HG02571 (cell line): ENCODE measurements around the gene S100A5.
"Not testable (repeated sequence)": the region's sequence is repeated elsewhere in the genome, so short reads cannot be mapped to it uniquely, and the experiment has no call there.

Source experiments
- ATAC-seq: cut with Tn5 transposase; IDR thresholded peaks from one replicate; pipeline ENCODE4 v1.9.1; 2021; ENCODE audit warnings: mild to moderate bottlenecking, moderate library complexity; ENCODE audit not compliant: unreplicated experiment

The S100A5 gene

GRCh38 chr1:153535242-153536011 lies 5.3 kb downstream of the S100A5 start, which contains the start of gene S100A6:
Gene S100A6, minus strand, starts transcription at chr1:153535991. Its CDS starts 652 bp downstream, at chr1:153535339.
- no peak for ATAC-seq

GRCh38 chr1:153534925-153535241 lies 5.9 kb downstream of the S100A5 start:
- no peak for ATAC-seq

GRCh38 chr1:153534226-153534924 lies 6.4 kb downstream of the S100A5 start:
- no peak for ATAC-seq

- ATAC-seq, result no peak
Observed at GRCh38 chr1:153533689-153534201, 7.0 kb downstream of the S100A5 start.

GRCh38 chr1:153532769-153533599 lies 7.8 kb downstream of the S100A5 start:
- ATAC-seq, result no peak

- no peak for ATAC-seq
Observed at GRCh38 chr1:153532181-153532580, 8.6 kb downstream of the S100A5 start.

GRCh38 chr1:153531638-153532037 lies 9.1 kb downstream of the S100A5 start:
- ATAC-seq, result no peak

GRCh38 chr1:153527683-153528040 lies 13.1 kb downstream of the S100A5 start:
- no peak for ATAC-seq

- no peak for ATAC-seq
Observed at GRCh38 chr1:153527023-153527682, 13.6 kb downstream of the S100A5 start.

GRCh38 chr1:153526132-153526543 lies 14.6 kb downstream of the S100A5 start:
- no peak for ATAC-seq

- no peak for ATAC-seq
Observed at GRCh38 chr1:153525088-153525728, 15.5 kb downstream of the S100A5 start.

GRCh38 chr1:153522353-153523048 lies 18.2 kb downstream of the S100A5 start:
- not testable (repeated sequence) for ATAC-seq

GRCh38 chr1:153521808-153522207 lies 18.9 kb downstream of the S100A5 start:
- not testable (repeated sequence) for ATAC-seq

GRCh38 chr1:153520818-153521476 lies 19.8 kb downstream of the S100A5 start:
- no peak for ATAC-seq

GRCh38 chr1:153520137-153520691 lies 20.5 kb downstream of the S100A5 start:
- ATAC-seq, result not testable (repeated sequence)

GRCh38 chr1:153519242-153519641 lies 21.5 kb downstream of the S100A5 start:
- no peak for ATAC-seq

GRCh38 chr1:153515504-153516394 lies 25.0 kb downstream of the S100A5 start:
- ATAC-seq, result no peak

GRCh38 chr1:153513666-153514065 lies 27.1 kb downstream of the S100A5 start:
- ATAC-seq, result no peak
